ENCODE data around the gene LRIG1.

- TF ChIP-seq TEAD4 (IDR thresholded peaks at IDR 0.05) = no peak
- TF ChIP-seq EP300 (IDR thresholded peaks at IDR 0.05; ENCODE audit: borderline replicate concordance) = no peak
- no peak for TF ChIP-seq MAX (IDR thresholded peaks at IDR 0.05)
These were observed 17.8 kb upstream of the LRIG1 start for GRCh38 chr3:66518644-66519043.

Data from Ishikawa (cell line).